Liver (tissue), 9 donors: Measurements from ENCODE around the gene ARMC7. TPM values are rescaled to one million over a fixed set of nuclear protein-coding genes. Genes with fewer than 3 reads are reported as not detected.
A peak's percentile ranks its signal among the peaks of the same experiment; 100 is the strongest.

Experiments used
- DNase-seq: peaks from one replicate; pipeline ENCODE4 v3.0.0-alpha.2; 2017; ENCODE audit warnings: low spot score
- H3K27ac ChIP-seq, 2 donors: one replicate each; pipeline ENCODE4 v1.7.0; 2013; ENCODE audit warnings: inconsistent platforms in 2 of 2, low read length in 2 of 2, control low read depth in 1 of 2, low read depth in 1 of 2, mild to moderate bottlenecking in 1 of 2
- H3K27me3 ChIP-seq, 4 donors: one replicate each; pipeline versions ENCODE4 v1.6.1 to v1.7.0; 2013; ENCODE audit warnings: low read length in 3 of 4, inconsistent platforms in 1 of 4, mild to moderate bottlenecking in 1 of 4, moderate library complexity in 1 of 4; ENCODE audit not compliant: control insufficient read depth in 4 of 4, insufficient read depth in 4 of 4
- H3K36me3 ChIP-seq, 4 donors: one replicate each; pipeline versions ENCODE4 v1.6.1 to v1.7.0; 2013; ENCODE audit warnings: low read length in 3 of 4, mild to moderate bottlenecking in 3 of 4, low read depth in 1 of 4, moderate library complexity in 1 of 4; ENCODE audit not compliant: control insufficient read depth in 4 of 4, insufficient read depth in 3 of 4
- H3K4me1 ChIP-seq, 4 donors: one replicate each; pipeline versions ENCODE4 v1.6.1 to v1.7.0; 2013; ENCODE audit warnings: low read length in 3 of 4, mild to moderate bottlenecking in 3 of 4, moderate library complexity in 1 of 4; ENCODE audit not compliant: control insufficient read depth in 4 of 4, insufficient read depth in 4 of 4
- H3K4me3 ChIP-seq, 3 donors: one replicate each; pipeline versions ENCODE4 v1.6.1 to v1.7.0; 2013; ENCODE audit warnings: low read length in 3 of 3, control low read depth in 1 of 3, low read depth in 1 of 3, mild to moderate bottlenecking in 1 of 3
- H3K9ac ChIP-seq, 2 donors: one replicate each; pipeline ENCODE4 v1.7.0; 2013; ENCODE audit warnings: low read length in 2 of 2, mild to moderate bottlenecking in 2 of 2, moderate library complexity in 2 of 2, control low read depth in 1 of 2, low read depth in 1 of 2
- H3K9me3 ChIP-seq, 4 donors: one replicate each; pipeline versions ENCODE4 v1.6.1 to v1.7.0; 2013; ENCODE audit warnings: low read length in 3 of 4; ENCODE audit not compliant: control insufficient read depth in 4 of 4
- ATF3 ChIP-seq: IDR thresholded peaks from 2 replicates; pipeline ENCODE4 v1.6.1; 2016; ENCODE audit warnings: antibody characterized with exemption
- CTCF ChIP-seq: fragments of 150-350 bp; IDR thresholded peaks from 2 replicates; pipeline ENCODE4 v1.5.1; 2017; ENCODE audit warnings: improper control_type of control experiment, low read depth, low read length; ENCODE audit not compliant: missing input control
- EGR1 ChIP-seq, 2 donors: IDR thresholded peaks; 2 replicates each; pipeline ENCODE4 v1.6.1; 2016 to 2018; ENCODE audit warnings: antibody characterized with exemption in 2 of 2, low read depth in 2 of 2
- FOXA1 ChIP-seq: IDR thresholded peaks from 2 replicates; pipeline ENCODE4 v1.6.1; 2016; ENCODE audit warnings: antibody characterized with exemption
- FOXA2 ChIP-seq: IDR thresholded peaks from 2 replicates; pipeline ENCODE4 v1.6.1; 2016; ENCODE audit warnings: antibody characterized with exemption
- GABPA ChIP-seq, 2 donors: IDR thresholded peaks in 1 of 2; conservative IDR thresholded peaks in 1 of 2; 2 replicates each; pipeline ENCODE4 v1.6.1; 2016; ENCODE audit warnings: antibody characterized with exemption in 2 of 2, mild to moderate bottlenecking in 1 of 2, moderate library complexity in 1 of 2
- HNF4A ChIP-seq, 2 donors: conservative IDR thresholded peaks; 2 replicates each; pipeline ENCODE4 v1.6.1; 2016; ENCODE audit warnings: antibody characterized with exemption in 2 of 2, mild to moderate bottlenecking in 2 of 2
- HNF4G ChIP-seq: IDR thresholded peaks from 2 replicates; pipeline ENCODE4 v1.6.1; 2016; ENCODE audit warnings: antibody characterized with exemption
- JUND ChIP-seq, 2 donors: IDR thresholded peaks; 2 replicates each; pipeline ENCODE4 v1.6.1; 2016; ENCODE audit warnings: antibody characterized with exemption in 2 of 2
- MAX ChIP-seq: IDR thresholded peaks from 2 replicates; pipeline ENCODE4 v1.6.1; 2016; ENCODE audit warnings: antibody characterized with exemption
- NR2F2 ChIP-seq: IDR thresholded peaks from 2 replicates; pipeline ENCODE4 v1.6.1; 2016; ENCODE audit warnings: antibody characterized with exemption
- RAD21 ChIP-seq, 2 donors: IDR thresholded peaks; 2 replicates each; pipeline ENCODE4 v1.6.1; 2016; ENCODE audit warnings: antibody characterized with exemption in 2 of 2, mild to moderate bottlenecking in 2 of 2
- REST ChIP-seq: IDR thresholded peaks from 2 replicates; pipeline ENCODE4 v1.6.1; 2016; ENCODE audit warnings: antibody characterized with exemption, mild to moderate bottlenecking
- RXRA ChIP-seq, 2 donors: IDR thresholded peaks; 2 replicates each; pipeline ENCODE4 v1.6.1; 2017 to 2018; ENCODE audit warnings: antibody characterized with exemption in 2 of 2, mild to moderate bottlenecking in 1 of 2
- SP1 ChIP-seq: IDR thresholded peaks from 2 replicates; pipeline ENCODE4 v1.6.1; 2018; ENCODE audit warnings: antibody characterized with exemption, mild to moderate bottlenecking
- TAF1 ChIP-seq: conservative IDR thresholded peaks from 2 replicates; pipeline ENCODE4 v1.6.1; 2016; ENCODE audit warnings: antibody characterized with exemption, mild to moderate bottlenecking
- YY1 ChIP-seq: IDR thresholded peaks from 2 replicates; pipeline ENCODE4 v1.6.1; 2016; ENCODE audit warnings: antibody characterized with exemption, mild to moderate bottlenecking
- ZBTB33 ChIP-seq: IDR thresholded peaks from 2 replicates; pipeline ENCODE4 v1.6.1; 2016; ENCODE audit warnings: antibody characterized with exemption
- WGBS: extraction: QIAGEN DNeasy Blood & Tissue Kit; methylation state at CpG from one replicate; pipeline ENCODE4 v1.1.7; 2013; 5-methylcytosine and 5-hydroxymethylcytosine counted together
- polyA plus RNA-seq, 2 donors: library from polyadenylated mRNA; stranded (reverse) in 1 of 2; unstranded in 1 of 2; fragments of 200-250 nt in 1 of 2; fragments of >200 nt in 1 of 2; fragmentation: Nextera tagmentation in 1 of 2; extraction: Ambion mirVana in 1 of 2; gene quantifications; one replicate each; pipeline versions ENCODE4 v1.2.1 to v1.2.3, GENCODE V29; 2013 to 2015
- total RNA-seq, 2 donors: library from RNA; depleted of rRNA; stranded (reverse); fragments of >200 nt; gene quantifications; one replicate each; pipeline ENCODE4 v1.2.3, GENCODE V29; 2014
- donor health status: healthy.
- donor health status: healthy.
- donor health status: healthy.
- donor health status: healthy.
- donor health status: healthy.

Gene ARMC7
- total and polyA plus RNA-seq, 4 donors, result 1.7 to 6.6 (median 3.7) TPM

- TF ChIP-seq EGR1 (IDR thresholded peaks at IDR 0.05; ENCODE audit: low read depth in 2 of 2) (no peak), REST (no peak)
Observed at GRCh38 chr17:75111777-75112335, 2.1 kb downstream of the ARMC7 start (continued).

- no peaks in the 10 kb centered on the region for H3K27me3 ChIP-seq
- 5% methylated on average over 22 of the region's 22 CpGs for WGBS
- H3K9me3 ChIP-seq, result no peaks in the 10 kb centered on the region
- peak; percentile 26 for TF ChIP-seq NR2F2
- TF ChIP-seq JUND (IDR thresholded peaks at IDR 0.05), result no peak
- TF ChIP-seq YY1, result peak; percentile 12
- peak in 1 of 2 donors; percentile 38 for TF ChIP-seq GABPA (IDR thresholded peaks at IDR 0.05 in 1 of 2, conservative IDR thresholded peaks at IDR 0.05 in 1 of 2)
- no peak for TF ChIP-seq TAF1
- TF ChIP-seq ZBTB33, result no peak
- TF ChIP-seq ATF3, result no peak
- peak; percentile 19 for TF ChIP-seq SP1
- peak; percentile 95 to 97 for TF ChIP-seq RAD21 (IDR thresholded peaks at IDR 0.05)
- TF ChIP-seq FOXA2, result no peak
- TF ChIP-seq REST, result no peak
- peak; percentile 50 for TF ChIP-seq MAX
- peak in 1 of 2 donors; percentile 49 for TF ChIP-seq RXRA (IDR thresholded peaks at IDR 0.05)
- TF ChIP-seq HNF4A (conservative IDR thresholded peaks at IDR 0.05), result peak in 1 of 2 donors; percentile 28
- peak; percentile 96 for TF ChIP-seq CTCF
- TF ChIP-seq FOXA1, result no peak
- peak in 1 of 2 donors; percentile 50 for TF ChIP-seq EGR1 (IDR thresholded peaks at IDR 0.05; ENCODE audit: low read depth in 2 of 2)
- TF ChIP-seq HNF4G, result no peak
- peak; percentile 92 for DNase-seq
- peak overlapping the region in 2 of 3 donors; percentile 35 to 48 for H3K4me3 ChIP-seq
- peaks cover 8 to 38% (median 28%) of the 10 kb centered on the region in 4 donors for H3K4me1 ChIP-seq
- H3K9ac ChIP-seq, result peak overlapping the region in 1 of 2 donors; percentile 20
- peak overlapping the region; percentile 40 to 71 for H3K27ac ChIP-seq
- no peaks in the 10 kb centered on the region for H3K36me3 ChIP-seq
Observed at GRCh38 chr17:75113798-75114551, 4.2 kb downstream of the ARMC7 start.
